Osteocyte (in vitro differentiated cells): Measurements from ENCODE around the gene PLAAT5. TPM values are rescaled to one million over a fixed set of nuclear protein-coding genes. Genes with fewer than 3 reads are reported as not detected.
"Not testable (repeated sequence)": the region's sequence is repeated elsewhere in the genome, so short reads cannot be mapped to it uniquely, and the experiment has no call there.

Experiments used
- DNase-seq: peaks from one replicate; pipeline ENCODE4 v3.0.0; 2021; ENCODE audit warnings: mixed read lengths; ENCODE audit not compliant: unreplicated experiment; ENCODE audit errors: extremely low spot score
- H3K27ac Mint-ChIP-seq: one replicate; pipeline ENCODE4 v1.8.0; 2021; ENCODE audit warnings: mild to moderate bottlenecking, mixed read lengths; ENCODE audit not compliant: unreplicated experiment
- H3K27me3 Mint-ChIP-seq: one replicate; pipeline ENCODE4 v1.8.0; 2021; ENCODE audit warnings: mixed read lengths; ENCODE audit not compliant: unreplicated experiment
- H3K36me3 Mint-ChIP-seq: one replicate; pipeline ENCODE4 v1.8.0; 2021; ENCODE audit warnings: mixed read lengths; ENCODE audit not compliant: unreplicated experiment
- H3K4me1 Mint-ChIP-seq: one replicate; pipeline ENCODE4 v1.8.0; 2021; ENCODE audit warnings: mixed read lengths; ENCODE audit not compliant: unreplicated experiment
- H3K4me3 Mint-ChIP-seq: one replicate; pipeline ENCODE4 v1.8.0; 2021; ENCODE audit warnings: mild to moderate bottlenecking, moderate library complexity, mixed read lengths; ENCODE audit not compliant: unreplicated experiment
- H3K9me3 Mint-ChIP-seq: one replicate; pipeline ENCODE4 v1.8.0; 2021; ENCODE audit warnings: mixed read lengths; ENCODE audit not compliant: unreplicated experiment
- total RNA-seq: library from RNA; stranded (reverse); gene quantifications from 2 replicates; pipeline ENCODE4 v1.2.1, GENCODE V29; 2021
- TF ChIP-seq, protein P1 (sequence below): fragments of 200-600 bp; sonication (generic); IDR thresholded peaks from 2 replicates; pipeline ENCODE4 v1.5.0; 2021; ENCODE audit warnings: antibody characterized with exemption, mild to moderate bottlenecking, moderate library complexity

Gene PLAAT5
- total RNA-seq, 1 donor from 2014 or later: not detected

DNA sequence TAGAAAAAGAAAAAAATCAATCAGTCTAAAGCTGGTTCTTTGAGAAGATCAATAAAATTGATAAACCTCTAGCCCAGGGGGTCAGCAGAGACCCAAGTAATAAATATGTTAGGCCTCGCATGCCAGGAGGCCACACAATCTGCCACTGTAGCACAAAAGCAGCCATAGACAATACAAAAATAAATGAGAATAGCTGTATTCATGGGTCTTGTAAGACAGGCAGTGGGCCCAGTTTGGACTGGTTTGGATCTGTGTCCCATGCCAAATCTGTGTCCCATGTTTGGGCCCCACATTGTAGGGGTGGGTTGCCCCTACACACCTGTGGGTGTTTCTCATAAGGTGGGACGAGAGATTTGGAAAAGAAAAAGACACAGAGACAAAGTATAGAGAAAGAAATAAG lies 39.1 kb upstream of the PLAAT5 start:
- TF ChIP-seq, protein P1, sequence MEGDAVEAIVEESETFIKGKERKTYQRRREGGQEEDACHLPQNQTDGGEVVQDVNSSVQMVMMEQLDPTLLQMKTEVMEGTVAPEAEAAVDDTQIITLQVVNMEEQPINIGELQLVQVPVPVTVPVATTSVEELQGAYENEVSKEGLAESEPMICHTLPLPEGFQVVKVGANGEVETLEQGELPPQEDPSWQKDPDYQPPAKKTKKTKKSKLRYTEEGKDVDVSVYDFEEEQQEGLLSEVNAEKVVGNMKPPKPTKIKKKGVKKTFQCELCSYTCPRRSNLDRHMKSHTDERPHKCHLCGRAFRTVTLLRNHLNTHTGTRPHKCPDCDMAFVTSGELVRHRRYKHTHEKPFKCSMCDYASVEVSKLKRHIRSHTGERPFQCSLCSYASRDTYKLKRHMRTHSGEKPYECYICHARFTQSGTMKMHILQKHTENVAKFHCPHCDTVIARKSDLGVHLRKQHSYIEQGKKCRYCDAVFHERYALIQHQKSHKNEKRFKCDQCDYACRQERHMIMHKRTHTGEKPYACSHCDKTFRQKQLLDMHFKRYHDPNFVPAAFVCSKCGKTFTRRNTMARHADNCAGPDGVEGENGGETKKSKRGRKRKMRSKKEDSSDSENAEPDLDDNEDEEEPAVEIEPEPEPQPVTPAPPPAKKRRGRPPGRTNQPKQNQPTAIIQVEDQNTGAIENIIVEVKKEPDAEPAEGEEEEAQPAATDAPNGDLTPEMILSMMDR: no peak
- Mint-ChIP-seq H3K27me3 (peaks cover 58% of the 10 kb centered on the region), H3K4me3 (no peak overlapping the region), H3K36me3 (no peaks in the 10 kb centered on the region), H3K4me1 (peaks cover 1% of the 10 kb centered on the region), H3K9me3 (no peaks in the 10 kb centered on the region), H3K27ac (no peak overlapping the region)
- no peak for DNase-seq

DNA sequence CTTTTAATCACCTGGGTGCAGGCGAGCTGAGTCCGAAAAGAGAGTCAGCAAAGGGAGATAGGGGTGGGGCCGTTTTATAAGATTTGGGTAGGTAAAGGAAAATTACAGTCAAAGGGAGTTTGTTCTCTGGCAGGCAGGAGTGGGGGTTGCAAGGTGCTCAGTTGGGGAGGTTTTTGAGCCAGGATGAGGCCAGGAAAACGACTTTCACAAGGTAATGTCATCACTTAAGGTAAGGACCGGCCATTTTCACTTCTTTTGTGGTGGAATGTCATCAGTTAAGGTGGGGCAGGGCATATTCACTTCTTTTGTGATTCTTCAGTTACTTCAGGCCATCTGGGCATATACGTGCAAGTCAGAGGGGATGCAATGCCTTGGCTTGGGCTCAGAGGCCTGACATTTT lies 38.4 kb upstream of the PLAAT5 start:
- not testable (repeated sequence) for H3K36me3 Mint-ChIP-seq, DNase-seq, H3K27ac Mint-ChIP-seq, H3K9me3 Mint-ChIP-seq, H3K4me3 Mint-ChIP-seq, H3K4me1 Mint-ChIP-seq
- H3K27me3 Mint-ChIP-seq: peaks cover 55% of the 10 kb centered on the region

DNA sequence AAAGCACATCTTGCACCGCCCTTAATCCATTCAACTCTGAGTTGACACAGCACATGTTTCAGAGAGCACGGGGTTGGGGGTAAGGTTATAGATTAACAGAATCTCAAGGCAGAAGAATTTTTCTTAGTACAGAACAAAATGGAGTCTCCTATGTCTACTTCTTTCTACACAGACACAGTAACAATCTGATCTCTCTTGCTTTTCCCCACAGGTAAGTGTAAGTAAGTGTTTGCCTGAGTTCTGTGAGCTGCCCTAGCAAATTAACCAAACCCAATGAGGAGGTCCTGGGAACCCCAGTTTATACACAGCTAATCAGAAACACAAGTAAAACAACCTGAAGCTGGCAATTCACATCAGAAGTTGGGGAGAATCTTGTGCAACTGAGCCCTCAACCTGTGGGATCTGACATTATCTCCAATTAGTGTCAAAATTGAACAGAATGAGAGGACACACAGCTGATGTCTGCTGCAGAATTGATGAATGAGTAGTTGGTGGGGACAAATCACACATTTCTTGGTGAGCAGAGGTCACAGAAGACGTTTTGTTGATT lies 37.8 kb upstream of the PLAAT5 start:
- not testable (repeated sequence) for H3K27ac Mint-ChIP-seq, H3K9me3 Mint-ChIP-seq, H3K4me3 Mint-ChIP-seq, H3K4me1 Mint-ChIP-seq, H3K36me3 Mint-ChIP-seq, DNase-seq
- peaks cover 50% of the 10 kb centered on the region for H3K27me3 Mint-ChIP-seq

DNA sequence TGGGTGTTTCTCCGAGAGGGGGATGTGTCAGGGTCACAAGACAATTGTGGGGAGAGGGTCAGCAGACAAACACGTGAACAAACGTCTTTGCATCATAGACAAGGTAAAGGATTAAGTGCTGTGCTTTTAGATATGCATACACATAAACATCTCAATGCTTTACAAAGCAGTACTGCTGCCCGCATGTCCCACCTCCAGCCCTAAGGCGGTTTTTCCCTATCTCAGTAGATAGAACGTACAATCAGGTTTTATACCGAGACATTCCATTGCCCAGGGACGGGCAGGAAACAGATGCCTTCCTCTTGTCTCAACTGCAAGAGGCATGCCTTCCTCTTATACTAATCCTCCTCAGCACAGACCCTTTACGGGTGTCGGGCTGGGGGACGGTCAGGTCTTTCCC lies 37.2 kb upstream of the PLAAT5 start:
- not testable (repeated sequence) for DNase-seq, H3K27ac Mint-ChIP-seq, H3K9me3 Mint-ChIP-seq, H3K4me3 Mint-ChIP-seq, H3K36me3 Mint-ChIP-seq, H3K4me1 Mint-ChIP-seq
- H3K27me3 Mint-ChIP-seq: peaks cover 48% of the 10 kb centered on the region

DNA sequence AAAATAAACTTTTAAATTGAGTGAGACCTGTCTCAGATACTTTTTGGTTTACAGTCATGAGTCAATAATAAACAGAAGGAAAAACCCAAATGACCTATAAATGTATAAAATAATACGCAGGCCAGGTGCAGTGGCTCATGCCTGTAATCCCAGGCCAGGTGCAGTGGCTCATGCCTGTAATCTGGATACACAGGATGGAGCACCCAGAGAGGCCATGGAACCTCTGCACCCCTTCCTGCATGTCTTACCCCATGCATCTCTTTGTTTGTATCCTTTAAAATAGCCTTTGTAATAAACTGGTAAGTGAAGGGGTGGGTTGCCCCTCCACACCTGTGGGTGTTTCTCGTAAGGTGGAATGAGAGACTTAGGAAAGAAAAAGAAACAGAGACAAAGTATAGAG lies 36.7 kb upstream of the PLAAT5 start:
- TF ChIP-seq, protein P1: no peak
- H3K36me3 Mint-ChIP-seq: no peaks in the 10 kb centered on the region
- H3K9me3 Mint-ChIP-seq: no peaks in the 10 kb centered on the region
- peaks cover 1% of the 10 kb centered on the region for H3K4me1 Mint-ChIP-seq
- no peak overlapping the region for H3K27ac Mint-ChIP-seq
- DNase-seq: no peak
- peaks cover 46% of the 10 kb centered on the region for H3K27me3 Mint-ChIP-seq
- no peak overlapping the region for H3K4me3 Mint-ChIP-seq

DNA sequence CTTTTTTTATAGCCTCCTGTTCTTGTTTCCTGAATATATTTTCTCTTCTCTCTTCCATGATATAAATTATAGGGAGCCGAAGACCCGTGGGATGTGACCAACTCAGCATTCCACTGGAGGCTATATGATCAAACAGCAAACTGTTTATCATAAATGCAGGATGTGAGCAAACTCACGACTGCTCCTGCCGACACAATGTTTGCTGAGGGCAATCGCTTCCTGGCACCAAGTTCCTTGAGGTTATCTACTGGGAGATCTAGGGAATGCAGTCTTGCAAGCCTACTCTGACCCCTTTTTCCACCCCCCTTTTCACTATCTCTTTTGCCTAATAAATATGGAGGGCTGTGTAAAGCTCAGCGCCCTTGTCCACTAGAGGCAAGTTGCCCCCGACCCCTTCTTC lies 32.2 kb upstream of the PLAAT5 start:
- Mint-ChIP-seq H3K4me1 (peaks cover 4% of the 10 kb centered on the region), H3K9me3 (no peaks in the 10 kb centered on the region), H3K27ac (no peak overlapping the region), H3K27me3 (peaks cover 36% of the 10 kb centered on the region), H3K4me3 (no peak overlapping the region), H3K36me3 (no peaks in the 10 kb centered on the region)
- DNase-seq: no peak
- TF ChIP-seq, protein P1: no peak

DNA sequence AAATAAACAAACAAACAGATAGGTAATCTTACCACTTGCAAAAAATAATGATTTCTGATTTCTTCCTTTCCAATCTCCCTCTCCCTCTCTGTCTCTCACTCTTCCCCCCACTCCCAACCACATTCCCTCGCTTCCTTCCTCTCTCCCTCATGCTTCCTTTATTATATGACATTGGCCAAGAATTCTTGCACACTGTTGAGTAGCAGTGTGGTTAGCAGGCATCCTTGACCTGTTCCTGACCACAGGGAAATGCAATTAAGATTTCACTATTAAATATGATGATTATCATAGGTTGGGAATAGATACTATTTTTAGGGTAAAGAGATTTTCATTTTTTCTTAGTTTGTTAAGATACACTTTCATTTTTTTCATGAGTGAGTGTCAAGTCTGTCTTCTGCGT lies 30.9 kb upstream of the PLAAT5 start:
- TF ChIP-seq, protein P1: no peak
- DNase-seq: no peak
- no peak overlapping the region for H3K27ac Mint-ChIP-seq
- H3K9me3 Mint-ChIP-seq: no peaks in the 10 kb centered on the region
- peaks cover 4% of the 10 kb centered on the region for H3K4me1 Mint-ChIP-seq
- H3K36me3 Mint-ChIP-seq: no peaks in the 10 kb centered on the region
- no peak overlapping the region for H3K4me3 Mint-ChIP-seq
- peaks cover 28% of the 10 kb centered on the region for H3K27me3 Mint-ChIP-seq
